K562 (cell line): Measurements from ENCODE around the gene TCFL5. TPM values are rescaled to one million over a fixed set of nuclear protein-coding genes. Genes with fewer than 3 reads are reported as not detected.

Experiments used
- CLOCK ChIP-seq: fragments of 250-450 bp; sonication (Bioruptor Pico); IDR thresholded peaks from 2 replicates; pipeline ENCODE4 v1.4.0; 2020; ENCODE audit warnings: mild to moderate bottlenecking, moderate library complexity, borderline replicate concordance
- NR2C2 ChIP-seq, 2 experiments: fragments of 200-800 bp in 1 of 2; sonication (Bioruptor generic) in 1 of 2; sonication (generic) in 1 of 2; formaldehyde crosslinking in 1 of 2; IDR thresholded peaks; 2 replicates each; pipeline versions ENCODE4 v1.6.1 to v1.8.0; 2016 to 2022; ENCODE audit warnings: mild to moderate bottlenecking in 1 of 2, missing compliant biosample characterization in 1 of 2, missing genetic modification characterization in 1 of 2, missing genetic modification reagents in 1 of 2
- PHB ChIP-seq: fragments of 250-450 bp; sonication (Bioruptor Pico); IDR thresholded peaks from 2 replicates; pipeline ENCODE4 v1.5.0; 2021
- RNF2 ChIP-seq: sonication (generic); IDR thresholded peaks from 2 replicates; pipeline ENCODE4 v1.6.1; 2016
- TBP ChIP-seq: optimal IDR thresholded peaks from 2 replicates; pipeline ENCODE3; 2011; ENCODE audit warnings: low read depth, low read length, improper control_type of control experiment
- XRCC3 ChIP-seq: fragments of 450-650 bp; IDR thresholded peaks from 2 replicates; pipeline ENCODE4 v1.6.1; 2017; ENCODE audit warnings: mild to moderate bottlenecking, moderate library complexity
- ZBTB40 ChIP-seq, 2 experiments: fragments of 450-650 bp in 1 of 2; sonication (generic) in 1 of 2; formaldehyde crosslinking in 1 of 2; IDR thresholded peaks; 2 replicates each; pipeline versions ENCODE4 v1.7.1 to v1.9.0; 2016 to 2022; ENCODE audit warnings: inconsistent platforms in 1 of 2, mild to moderate bottlenecking in 1 of 2, missing genetic modification reagents in 1 of 2
- ZKSCAN1 ChIP-seq: fragments of 150-350 bp; IDR thresholded peaks from 2 replicates; pipeline ENCODE4 v1.6.1; 2016; ENCODE audit warnings: low read depth, low read length
- ZNF224 ChIP-seq: sonication (generic); formaldehyde crosslinking; IDR thresholded peaks from 2 replicates; pipeline ENCODE4 v1.8.0; 2022; ENCODE audit warnings: mild to moderate bottlenecking, missing genetic modification reagents
- ZNF696 ChIP-seq: fragments of 250-450 bp; sonication (Bioruptor Pico); conservative IDR thresholded peaks from 2 replicates; pipeline ENCODE4 v1.4.0; 2020; ENCODE audit warnings: mild to moderate bottlenecking, moderate library complexity
- polyA plus RNA-seq, 8 experiments: library from polyadenylated mRNA; depleted of rRNA in 4 of 8; stranded (reverse) in 5 of 8; unstranded in 3 of 8; fragments of >200 nt; fragmentation: Nextera tagmentation in 2 of 8; fragmentation: Illumina TruSeq in 1 of 8; extraction: Ambion mirVana in 2 of 8; extraction: Trizol in 1 of 8; gene quantifications; 2 replicates each; pipeline versions ENCODE4 v1.2.1 to v1.2.3, GENCODE V29; 2011 to 2014; ENCODE audit warnings: inconsistent platforms in 1 of 8, missing spikeins in 1 of 8
- total RNA-seq, 7 experiments: library from RNA; depleted of rRNA in 6 of 7; stranded (reverse); fragments of >200 nt in 6 of 7; fragmentation: Illumina TruSeq in 2 of 7; extraction: Trizol in 2 of 7; gene quantifications; 2 replicates each; pipeline versions ENCODE4 v1.2.1 to v1.2.3, GENCODE V29; 2011 to 2021; ENCODE audit warnings: low replicate concordance in 1 of 7

Gene TCFL5
- total and polyA plus RNA-seq, 9 of the 15 experiments (the other 6 are each of a cell fraction or from before 2014, with no cell fraction given): 1.00 to 12.6 (median 9.1) TPM

- TF ChIP-seq CLOCK (CRISPR knock-in tag) (no peak), ZNF696 (CRISPR knock-in tag) (no peak), TBP (no peak), ZBTB40 (IDR thresholded peaks at IDR 0.05) (0 out of 2 replicates have a peak, but pooled peaks have one; percentile 17), ZBTB40 (CRISPR knock-in tag; IDR thresholded peaks at IDR 0.05) (no peak), ZKSCAN1 (peak; percentile 82), RNF2 (no peak), PHB (no peak), ZNF224 (0 out of 2 replicates have a peak, but pooled peaks have one; percentile 38), XRCC3 (no peak), NR2C2 (CRISPR knock-in tag; IDR thresholded peaks at IDR 0.05) (peak; percentile 85), NR2C2 (tag; IDR thresholded peaks at IDR 0.05) (peak; percentile 87)
These were observed 55.8 kb downstream of the TCFL5 start (continued) for GRCh38 chr20:62805711-62806382.
